ENCODE measurements around the gene H2BK1. TPM values are rescaled to one million over a fixed set of nuclear protein-coding genes. Genes with fewer than 3 reads are reported as not detected.
A peak's percentile ranks its signal among the peaks of the same experiment; 100 is the strongest.

The H2BK1 gene
- total RNA-seq, 4 donors from 2014 or later = not detected

- WGBS, 2 donors = 63 to 65% methylated on average over 4 of the region's 4 CpGs
- DNase-seq (ENCODE audit: low spot score in 2 of 2) = no peak
- H3K4me3 ChIP-seq (ENCODE audit: low read depth, poor library complexity, severe bottlenecking) = no peak overlapping the region
- intact Hi-C loops (cut with DNase I; ENCODE audit: low total_unique reads) = no loop called here
- no peak for TF ChIP-seq CTCF (IDR thresholded peaks at IDR 0.05)
- no peak for TF ChIP-seq POLR2A (IDR thresholded peaks at IDR 0.05)
Observed at GRCh38 chr7:151246851-151247580, 36.7 kb upstream of the H2BK1 start.

GRCh38 chr7:151246102-151246850, 36.0 kb upstream of the H2BK1 start:
- whole genome bisulfite sequencing, 2 donors = 33 to 36% methylated on average over 13 of the region's 13 CpGs
- intact Hi-C loops (cut with DNase I; ENCODE audit: low total_unique reads) = no loop called here
- H3K4me3 ChIP-seq (ENCODE audit: low read depth, poor library complexity, severe bottlenecking) = no peak overlapping the region

DNA sequence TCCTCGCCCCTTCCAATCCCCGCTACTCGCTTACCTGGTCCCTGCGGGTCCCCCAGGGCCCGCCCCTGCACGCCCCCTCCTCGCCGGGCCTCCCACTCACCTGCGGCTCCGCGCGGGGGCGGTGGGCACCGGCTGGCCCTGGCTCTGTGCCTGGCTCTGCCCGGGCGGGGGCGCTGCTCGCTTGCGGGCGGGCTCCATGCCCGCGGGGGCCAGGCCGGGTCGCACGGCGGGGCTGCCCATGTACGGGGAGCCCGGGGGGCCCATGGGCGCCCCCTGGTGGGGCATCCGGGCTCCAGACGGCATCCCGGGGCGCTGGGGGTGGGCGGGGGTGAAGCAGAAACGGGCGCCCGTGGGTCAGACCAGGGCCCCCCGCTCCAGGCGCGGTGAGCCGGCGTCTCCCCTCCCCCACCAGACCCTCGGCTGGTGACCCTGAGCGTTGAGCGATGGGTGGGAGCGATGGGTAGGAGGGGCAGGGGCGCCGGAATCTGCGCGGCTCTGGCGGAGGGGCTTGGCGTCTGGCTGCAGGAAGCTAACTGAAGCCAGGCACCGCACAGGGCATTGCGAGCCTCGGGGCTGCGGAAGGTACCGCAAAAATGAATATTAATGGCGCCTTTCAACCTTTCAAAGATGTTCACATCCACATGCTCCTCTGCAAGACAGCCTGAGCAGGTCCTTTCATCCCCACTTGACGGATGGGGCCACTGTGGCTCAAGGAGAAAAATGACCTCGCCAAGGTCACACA, 35.2 kb upstream of the H2BK1 start:
- H3K4me3 ChIP-seq (ENCODE audit: low read depth, poor library complexity, severe bottlenecking) = no peak overlapping the region
- peak in 1 of 2 donors; percentile 87 for DNase-seq (ENCODE audit: low spot score in 2 of 2)
- 6 to 13% methylated on average over 11 to 38 of the region's 60 CpGs for WGBS, 2 donors
- no peak for TF ChIP-seq POLR2A (IDR thresholded peaks at IDR 0.05)
- TF ChIP-seq CTCF (IDR thresholded peaks at IDR 0.05) = no peak
- intact Hi-C loops (cut with DNase I; ENCODE audit: low total_unique reads) = no loop called here

More at GRCh38 chr7:151246102-151246850, 36.0 kb upstream of the H2BK1 start:
- peak in 1 of 2 donors; percentile 85 for DNase-seq (ENCODE audit: low spot score in 2 of 2)
- TF ChIP-seq POLR2A (IDR thresholded peaks at IDR 0.05) = no peak
- no peak for TF ChIP-seq CTCF (IDR thresholded peaks at IDR 0.05)

- DNase-seq (ENCODE audit: low spot score in 2 of 2) = peak in 1 of 2 donors; percentile 80
- intact Hi-C loops (cut with DNase I; ENCODE audit: low total_unique reads) = no loop called here
- H3K4me3 ChIP-seq (ENCODE audit: low read depth, poor library complexity, severe bottlenecking) = no peak overlapping the region
- WGBS, 2 donors = 21 to 26% methylated on average over 12 to 15 of the region's 15 CpGs
- no peak for TF ChIP-seq CTCF (IDR thresholded peaks at IDR 0.05)
- no peak for TF ChIP-seq POLR2A (IDR thresholded peaks at IDR 0.05)
Observed at GRCh38 chr7:151244841-151245346, 34.6 kb upstream of the H2BK1 start.

DNA sequence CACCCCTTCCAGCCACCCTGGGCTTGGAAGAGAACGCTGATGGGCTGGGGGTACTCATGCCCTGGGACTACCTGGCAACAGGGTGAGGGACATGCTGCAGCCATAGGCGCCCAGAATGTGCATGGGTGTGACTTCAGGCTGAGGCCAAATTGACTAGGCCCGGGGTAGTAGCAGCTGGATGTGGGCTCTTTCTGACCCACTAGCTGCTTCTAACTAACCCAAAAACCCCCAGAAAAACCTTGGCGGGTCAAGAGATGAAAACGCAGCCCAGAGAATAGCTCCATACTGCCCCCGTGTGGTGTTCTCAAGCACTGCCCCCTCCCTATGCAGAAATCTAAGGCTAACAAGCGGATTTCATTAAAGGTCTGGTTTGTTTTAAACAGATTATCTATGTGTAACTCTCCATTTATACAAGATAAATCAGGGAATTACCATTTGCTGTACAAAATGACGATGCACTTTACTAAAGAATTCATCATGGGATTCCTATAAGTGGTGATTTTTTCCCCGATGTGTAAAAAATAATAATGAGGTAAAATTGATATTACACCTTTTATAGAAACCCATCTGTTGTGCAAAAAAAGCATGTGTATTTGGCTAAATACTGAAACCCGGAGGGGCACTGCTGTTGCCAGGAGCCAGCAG, 34.0 kb upstream of the H2BK1 start:
- intact Hi-C loops (cut with DNase I; ENCODE audit: low total_unique reads) = no loop called here
- H3K4me3 ChIP-seq (ENCODE audit: low read depth, poor library complexity, severe bottlenecking) = no peak overlapping the region
- WGBS, 2 donors = 34 to 36% methylated on average over 10 of the region's 10 CpGs
- TF ChIP-seq POLR2A (IDR thresholded peaks at IDR 0.05) (no peak), CTCF (IDR thresholded peaks at IDR 0.05) (no peak)
- peak in 1 of 2 donors; percentile 86 for DNase-seq (ENCODE audit: low spot score in 2 of 2)

All from lower leg skin (tissue), 4 donors.